ENCODE data around the gene KIAA0513.

Gene KIAA0513

GRCh38 chr16:85064186-85064585, 36.6 kb downstream of the KIAA0513 start:
- Mint-ChIP-seq H3K4me1 (peaks cover 29% of the 10 kb centered on the region), H3K9me3 (no peaks in the 10 kb centered on the region), H3K27ac (no peak overlapping the region), H3K27me3 (no peaks in the 10 kb centered on the region), H3K4me3 (no peak overlapping the region)
- no peak for ATAC-seq
- DNase-seq, result no peak

- Mint-ChIP-seq H3K27me3 (no peaks in the 10 kb centered on the region), H3K27ac (peak overlapping the region in 1 of 2 donors; percentile 87), H3K4me1 (peaks cover 23% of the 10 kb centered on the region), H3K4me3 (no peak overlapping the region), H3K9me3 (no peaks in the 10 kb centered on the region)
- ATAC-seq (no peak), DNase-seq (no peak)
These were observed 37.5 kb downstream of the KIAA0513 start for GRCh38 chr16:85065099-85065498.

GRCh38 chr16:85066346-85066885, 38.8 kb downstream of the KIAA0513 start:
- ATAC-seq, result no peak
- no peak overlapping the region for H3K4me3 Mint-ChIP-seq
- no peak overlapping the region for H3K27ac Mint-ChIP-seq
- no peak for DNase-seq
- peaks cover 19% of the 10 kb centered on the region for H3K4me1 Mint-ChIP-seq
- no peaks in the 10 kb centered on the region for H3K9me3 Mint-ChIP-seq
- no peaks in the 10 kb centered on the region for H3K27me3 Mint-ChIP-seq

- H3K4me1 Mint-ChIP-seq, result peaks cover 13% of the 10 kb centered on the region
- H3K27ac Mint-ChIP-seq, result peak overlapping the region in 1 of 2 donors; percentile 19
- H3K4me3 Mint-ChIP-seq, result no peak overlapping the region
- DNase-seq, result no peak
- ATAC-seq, result no peak
- H3K9me3 Mint-ChIP-seq, result no peaks in the 10 kb centered on the region
- H3K27me3 Mint-ChIP-seq, result no peaks in the 10 kb centered on the region
These were observed 39.4 kb downstream of the KIAA0513 start for GRCh38 chr16:85067024-85067423.

GRCh38 chr16:85067426-85067825, 39.8 kb downstream of the KIAA0513 start:
- no peaks in the 10 kb centered on the region for H3K27me3 Mint-ChIP-seq
- no peaks in the 10 kb centered on the region for H3K9me3 Mint-ChIP-seq
- H3K4me1 Mint-ChIP-seq, result peaks cover 10% of the 10 kb centered on the region
- DNase-seq (no peak), ATAC-seq (no peak)
- H3K27ac Mint-ChIP-seq, result no peak overlapping the region
- H3K4me3 Mint-ChIP-seq, result no peak overlapping the region

GRCh38 chr16:85068746-85069145, 41.2 kb downstream of the KIAA0513 start:
- no peaks in the 10 kb centered on the region for H3K9me3 Mint-ChIP-seq
- no peaks in the 10 kb centered on the region for H3K27me3 Mint-ChIP-seq
- no peak overlapping the region for H3K27ac Mint-ChIP-seq
- no peaks in the 10 kb centered on the region for H3K4me1 Mint-ChIP-seq
- no peak overlapping the region for H3K4me3 Mint-ChIP-seq
- ATAC-seq (no peak), DNase-seq (no peak)

GRCh38 chr16:85069171-85069570, 41.6 kb downstream of the KIAA0513 start:
- Mint-ChIP-seq H3K27ac (no peak overlapping the region), H3K27me3 (no peaks in the 10 kb centered on the region), H3K4me3 (no peak overlapping the region), H3K4me1 (no peaks in the 10 kb centered on the region), H3K9me3 (no peaks in the 10 kb centered on the region)
- ATAC-seq (no peak), DNase-seq (no peak)

GRCh38 chr16:85072076-85072860, 44.7 kb downstream of the KIAA0513 start:
- no peak for ATAC-seq

GRCh38 chr16:85072947-85073346, 45.4 kb downstream of the KIAA0513 start:
- no peak overlapping the region for H3K27ac Mint-ChIP-seq
- peaks cover 6% of the 10 kb centered on the region for H3K4me1 Mint-ChIP-seq
- ATAC-seq (no peak), DNase-seq (no peak)
- H3K27me3 Mint-ChIP-seq, result no peaks in the 10 kb centered on the region
- H3K4me3 Mint-ChIP-seq, result no peak overlapping the region
- no peaks in the 10 kb centered on the region for H3K9me3 Mint-ChIP-seq

More at GRCh38 chr16:85072076-85072860, 44.7 kb downstream of the KIAA0513 start:
- Mint-ChIP-seq H3K9me3 (no peaks in the 10 kb centered on the region), H3K4me3 (no peak overlapping the region), H3K27me3 (no peaks in the 10 kb centered on the region), H3K27ac (no peak overlapping the region), H3K4me1 (peaks cover 5% of the 10 kb centered on the region)
- no peak for DNase-seq

GRCh38 chr16:85074225-85074914, 46.8 kb downstream of the KIAA0513 start:
- no peaks in the 10 kb centered on the region for H3K9me3 Mint-ChIP-seq
- H3K4me3 Mint-ChIP-seq, result no peak overlapping the region
- peak overlapping the region in 1 of 2 donors; percentile 5 for H3K27ac Mint-ChIP-seq
- no peaks in the 10 kb centered on the region for H3K27me3 Mint-ChIP-seq
- no peak for DNase-seq
- ATAC-seq, result no peak
- H3K4me1 Mint-ChIP-seq, result peaks cover 6% of the 10 kb centered on the region

GRCh38 chr16:85075236-85075924, 47.8 kb downstream of the KIAA0513 start:
- no peak overlapping the region for H3K4me3 Mint-ChIP-seq
- H3K27ac Mint-ChIP-seq, result no peak overlapping the region
- H3K27me3 Mint-ChIP-seq, result no peaks in the 10 kb centered on the region
- peaks cover 6% of the 10 kb centered on the region for H3K4me1 Mint-ChIP-seq
- DNase-seq (no peak), ATAC-seq (no peak)
- no peaks in the 10 kb centered on the region for H3K9me3 Mint-ChIP-seq

- Mint-ChIP-seq H3K27ac (peak overlapping the region in 1 of 2 donors; percentile 69), H3K27me3 (no peaks in the 10 kb centered on the region), H3K4me1 (peaks cover 6% of the 10 kb centered on the region), H3K9me3 (no peaks in the 10 kb centered on the region), H3K4me3 (no peak overlapping the region)
- ATAC-seq, result peak; percentile 52
- DNase-seq, result no peak
These were observed 49.4 kb downstream of the KIAA0513 start for GRCh38 chr16:85077039-85077438.

GRCh38 chr16:85077576-85078125, 50.1 kb downstream of the KIAA0513 start:
- Mint-ChIP-seq H3K27me3 (no peaks in the 10 kb centered on the region), H3K4me1 (peaks cover 11% of the 10 kb centered on the region), H3K9me3 (no peaks in the 10 kb centered on the region), H3K27ac (no peak overlapping the region), H3K4me3 (no peak overlapping the region)
- ATAC-seq (no peak), DNase-seq (no peak)

GRCh38 chr16:85078226-85078625, 50.6 kb downstream of the KIAA0513 start:
- Mint-ChIP-seq H3K4me1 (peaks cover 17% of the 10 kb centered on the region), H3K27ac (no peak overlapping the region), H3K27me3 (no peaks in the 10 kb centered on the region), H3K4me3 (no peak overlapping the region), H3K9me3 (no peaks in the 10 kb centered on the region)
- no peak for ATAC-seq
- DNase-seq, result no peak

GRCh38 chr16:85078952-85079351, 51.4 kb downstream of the KIAA0513 start:
- Mint-ChIP-seq H3K9me3 (no peaks in the 10 kb centered on the region), H3K4me3 (no peak overlapping the region), H3K27me3 (no peaks in the 10 kb centered on the region), H3K27ac (no peak overlapping the region), H3K4me1 (peaks cover 24% of the 10 kb centered on the region)
- DNase-seq (no peak), ATAC-seq (no peak)
